NT2/D1 (cell line): Measurements from ENCODE around the gene KRTAP5-8.

Experiments used
- YY1 ChIP-seq: IDR thresholded peaks from 2 replicates; pipeline ENCODE4 v1.6.1; 2011; ENCODE audit not compliant: insufficient read length, insufficient read depth
- ZNF274 ChIP-seq: IDR thresholded peaks from 2 replicates; pipeline ENCODE4 v1.6.1; 2011; ENCODE audit warnings: mild to moderate bottlenecking, low read depth, low read length

DNA sequence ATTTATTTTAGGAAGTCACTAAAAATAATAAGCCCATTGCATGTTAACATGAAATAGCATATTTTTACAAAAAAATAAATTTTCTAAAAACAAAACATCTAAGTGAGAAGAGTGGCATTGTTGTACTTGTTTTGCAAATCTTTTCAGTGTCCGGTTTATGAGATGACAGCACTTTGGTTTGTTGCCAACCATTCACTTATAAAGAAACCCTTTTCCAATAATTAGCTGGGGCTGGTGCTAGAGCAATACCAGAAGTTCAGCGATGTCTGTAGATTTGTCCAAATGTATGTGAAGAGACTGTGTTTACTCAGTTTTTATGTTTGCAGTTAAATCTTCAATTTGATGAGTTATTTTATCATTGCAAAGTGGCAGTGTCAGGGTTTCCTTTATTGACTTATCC lies 32.8 kb upstream of the KRTAP5-8 start:
- no peak for TF ChIP-seq YY1
- no peak for TF ChIP-seq ZNF274
